Omental fat pad (tissue), 4 donors: ENCODE measurements around the gene PFKL. TPM values are rescaled to one million over a fixed set of nuclear protein-coding genes. Genes with fewer than 3 reads are reported as not detected.

Source experiments
- ATAC-seq: fragments of 150-250 bp; one replicate; pipeline ENCODE4 v1.9.1; 2016; ENCODE audit warnings: mild to moderate bottlenecking, moderate library complexity; ENCODE audit not compliant: low FRiP score
- DNase-seq: peaks from one replicate; pipeline ENCODE4 v3.0.0-alpha.2; 2019; ENCODE audit warnings: low spot score
- CTCF ChIP-seq, 3 donors: fragments of 450-650 bp; IDR thresholded peaks; one replicate each; pipeline ENCODE4 v1.5.1; 2016 to 2017; ENCODE audit warnings: antibody characterized with exemption in 3 of 3, mild to moderate bottlenecking in 3 of 3, moderate library complexity in 2 of 3
- total RNA-seq, 4 donors: library from RNA; depleted of rRNA; stranded (reverse); fragments of >200 nt; gene quantifications; one replicate each; pipeline ENCODE4 v1.1.0, GENCODE V29; 2016

The PFKL gene
- total RNA-seq, 4 donors from 2014 or later: 75.7 to 114 (median 104) TPM

GRCh38 chr21:44332383-44332782, 32.5 kb downstream of the PFKL start:
- no peak for DNase-seq
- ATAC-seq: no peak
- TF ChIP-seq CTCF (IDR thresholded peaks at IDR 0.05): no peak

- ATAC-seq (no peak), DNase-seq (no peak)
- TF ChIP-seq CTCF (IDR thresholded peaks at IDR 0.05): no peak
Observed at GRCh38 chr21:44332965-44333364, 33.1 kb downstream of the PFKL start.

GRCh38 chr21:44333509-44334328, 33.9 kb downstream of the PFKL start:
- TF ChIP-seq CTCF (IDR thresholded peaks at IDR 0.05): no peak
- ATAC-seq (no peak), DNase-seq (no peak)

- TF ChIP-seq CTCF (IDR thresholded peaks at IDR 0.05): no peak
- DNase-seq: no peak
- ATAC-seq: no peak
Observed at GRCh38 chr21:44334329-44335030, 34.6 kb downstream of the PFKL start.

GRCh38 chr21:44335266-44336059, 35.6 kb downstream of the PFKL start:
- TF ChIP-seq CTCF (IDR thresholded peaks at IDR 0.05): no peak
- no peak for DNase-seq
- no peak for ATAC-seq

GRCh38 chr21:44337449-44337848, 37.6 kb downstream of the PFKL start:
- DNase-seq (no peak), ATAC-seq (no peak)
- TF ChIP-seq CTCF (IDR thresholded peaks at IDR 0.05): no peak
